Fibroblast of peridontal ligament (primary cell): ENCODE results near the gene ZFYVE28.
A peak's percentile ranks its signal among the peaks of the same experiment; 100 is the strongest.

Experiments used
- DNase-seq: peaks from one replicate; pipeline ENCODE4 v3.0.0-alpha.2; 2010; ENCODE audit errors: extremely low read depth

Gene ZFYVE28

GRCh38 chr4:2428496-2429213 is 10.2 kb upstream of the ZFYVE28 start:
- no peak for DNase-seq

GRCh38 chr4:2427383-2428334 is 9.2 kb upstream of the ZFYVE28 start:
- DNase-seq = no peak

GRCh38 chr4:2426711-2427275 is 8.3 kb upstream of the ZFYVE28 start:
- no peak for DNase-seq

GRCh38 chr4:2426069-2426397 is 7.6 kb upstream of the ZFYVE28 start:
- DNase-seq = no peak

- no peak for DNase-seq
Observed at GRCh38 chr4:2425386-2426068, 7.1 kb upstream of the ZFYVE28 start.

GRCh38 chr4:2424581-2424980 is 6.1 kb upstream of the ZFYVE28 start:
- no peak for DNase-seq

- no peak for DNase-seq
Observed at GRCh38 chr4:2423695-2424094, 5.2 kb upstream of the ZFYVE28 start.

GRCh38 chr4:2423066-2423465 is 4.6 kb upstream of the ZFYVE28 start:
- no peak for DNase-seq

GRCh38 chr4:2421928-2422327 is 3.5 kb upstream of the ZFYVE28 start:
- DNase-seq = no peak

- DNase-seq = no peak
Observed at GRCh38 chr4:2419814-2420213, 1.4 kb upstream of the ZFYVE28 start.

GRCh38 chr4:2418650-2419571 is 466 bp upstream of the ZFYVE28 start, which contains the start of gene CFAP99:
TSS of gene CFAP99 (plus strand) at chr4:2418955.
- DNase-seq = peak; percentile 86

GRCh38 chr4:2417226-2417764 is 1.1 kb downstream of the ZFYVE28 start:
- no peak for DNase-seq

- DNase-seq = no peak
Observed at GRCh38 chr4:2416564-2417225, 1.8 kb downstream of the ZFYVE28 start.

GRCh38 chr4:2415881-2416563 is 2.4 kb downstream of the ZFYVE28 start:
- DNase-seq = no peak

- DNase-seq = no peak
Observed at GRCh38 chr4:2415213-2415612, 3.2 kb downstream of the ZFYVE28 start.

GRCh38 chr4:2413821-2414610 is 4.4 kb downstream of the ZFYVE28 start:
- DNase-seq = no peak

GRCh38 chr4:2412885-2413716 is 5.3 kb downstream of the ZFYVE28 start:
- peak; percentile 78 for DNase-seq

- no peak for DNase-seq
Observed at GRCh38 chr4:2412534-2412884, 5.9 kb downstream of the ZFYVE28 start.
